MM.1S (cell line): Measurements from ENCODE around the gene C10orf88.
A peak's percentile ranks its signal among the peaks of the same experiment; 100 is the strongest.
"Not testable (repeated sequence)": the region's sequence is repeated elsewhere in the genome, so short reads cannot be mapped to it uniquely, and the experiment has no call there.

Experiments
- DNase-seq: peaks from one replicate; pipeline ENCODE4 v3.0.0-alpha.2; 2015
- H2AFZ ChIP-seq: fragments of 300-600 bp; sonication (generic); 2 replicates; pipeline ENCODE4 v1.6.0; 2016; ENCODE audit warnings: antibody characterized with exemption, low read length
- H3F3A ChIP-seq: fragments of 300-600 bp; sonication (generic); 2 replicates; pipeline ENCODE4 v1.6.1; 2016; ENCODE audit warnings: mild to moderate bottlenecking, antibody characterized with exemption, low read length, moderate library complexity, mixed read lengths; ENCODE audit not compliant: insufficient read depth
- H3K27ac ChIP-seq: fragments of 300-600 bp; sonication (generic); 2 replicates; pipeline ENCODE4 v1.5.1; 2016; ENCODE audit warnings: mild to moderate bottlenecking, low read length
- H3K27me3 ChIP-seq: fragments of 300-600 bp; sonication (generic); replicated peaks from 2 replicates; pipeline ENCODE4 v1.6.0; 2016; ENCODE audit warnings: low read length; ENCODE audit not compliant: insufficient read depth
- H3K36me3 ChIP-seq: fragments of 300-600 bp; sonication (generic); replicated peaks from 2 replicates; pipeline ENCODE4 v1.6.1; 2016; ENCODE audit warnings: mild to moderate bottlenecking, low read length, mixed read lengths; ENCODE audit not compliant: insufficient read depth
- H3K4me1 ChIP-seq: fragments of 300-600 bp; sonication (generic); 2 replicates; pipeline ENCODE4 v1.6.1; 2016; ENCODE audit warnings: low read length, mixed read lengths
- H3K4me2 ChIP-seq: fragments of 300-600 bp; sonication (generic); 2 replicates; pipeline ENCODE4 v1.6.0; 2016; ENCODE audit warnings: low read depth, low read length
- H3K4me3 ChIP-seq: fragments of 300-600 bp; sonication (generic); 2 replicates; pipeline ENCODE4 v1.5.1; 2016; ENCODE audit warnings: low read length, mixed read lengths
- H3K79me2 ChIP-seq: fragments of 300-600 bp; sonication (generic); 2 replicates; pipeline ENCODE4 v1.6.1; 2016; ENCODE audit warnings: mixed run types, low read length, mixed read lengths
- H3K9ac ChIP-seq: fragments of 300-600 bp; sonication (generic); 2 replicates; pipeline ENCODE4 v1.6.1; 2016; ENCODE audit warnings: low read length, mixed read lengths
- H3K9me2 ChIP-seq: fragments of 300-600 bp; sonication (generic); replicated peaks from 2 replicates; pipeline ENCODE4 v1.6.1; 2016; ENCODE audit warnings: mild to moderate bottlenecking, low read length, mixed read lengths; ENCODE audit not compliant: insufficient read depth
- H3K9me3 ChIP-seq: fragments of 300-600 bp; sonication (generic); replicated peaks from 2 replicates; pipeline ENCODE4 v1.6.1; 2016; ENCODE audit warnings: mild to moderate bottlenecking, low read length, mixed read lengths; ENCODE audit not compliant: insufficient read depth
- H4K20me1 ChIP-seq: fragments of 300-600 bp; sonication (generic); 2 replicates; pipeline ENCODE4 v1.6.1; 2016; ENCODE audit warnings: mild to moderate bottlenecking, low read length, moderate library complexity, mixed read lengths; ENCODE audit not compliant: insufficient read depth
- EZH2 ChIP-seq: fragments of 300-600 bp; sonication (generic); optimal IDR thresholded peaks from 2 replicates; pipeline ENCODE3; 2017; ENCODE audit warnings: low read depth, mild to moderate bottlenecking, antibody characterized with exemption, low read length, mixed read lengths
- EZH2phosphoT487 ChIP-seq: fragments of 300-600 bp; sonication (generic); IDR thresholded peaks from 2 replicates; pipeline ENCODE4 v1.6.1; 2018; ENCODE audit warnings: antibody characterized with exemption, low read length
- TF ChIP-seq, protein P1 (sequence below): fragments of 300-600 bp; sonication (generic); IDR thresholded peaks from 2 replicates; pipeline ENCODE4 v1.5.1; 2016; ENCODE audit warnings: antibody characterized with exemption, low read length, mixed read lengths

C10orf88 gene

DNA sequence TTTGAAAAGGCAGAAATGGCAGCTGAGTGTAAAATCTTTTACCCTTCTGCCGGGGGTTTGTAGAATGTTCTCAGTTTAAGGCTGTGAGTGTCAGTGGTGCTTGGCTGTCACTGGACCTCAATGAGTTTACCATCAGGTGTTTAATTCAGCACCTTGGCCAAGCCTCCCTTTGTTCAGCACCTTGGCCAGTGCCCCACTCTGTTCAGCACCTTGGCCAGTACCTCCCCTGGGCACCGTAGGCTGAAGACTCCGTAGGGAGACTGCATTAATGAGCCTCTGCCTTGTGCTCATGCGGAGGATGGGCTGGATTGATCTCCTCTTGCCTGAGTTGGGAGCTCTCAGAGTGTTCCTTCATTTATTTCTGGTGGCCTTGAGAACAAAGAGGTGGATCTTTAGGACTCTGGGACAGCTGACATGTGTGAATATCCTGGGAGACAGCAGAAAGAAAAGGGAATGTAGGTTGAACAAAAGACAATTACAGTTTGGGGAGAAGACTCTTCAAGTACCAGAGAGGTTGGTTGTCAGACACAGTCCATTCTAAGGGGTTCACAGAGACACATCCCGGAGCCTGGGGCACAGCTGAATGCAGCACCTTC is 42.0 kb downstream of the C10orf88 start:
- no peaks in the 10 kb centered on the region for H3K9me3 ChIP-seq
- H3K27me3 ChIP-seq: no peaks in the 10 kb centered on the region
- no peak overlapping the region for H3K9ac ChIP-seq
- H3K4me2 ChIP-seq: no peak overlapping the region
- no peaks in the 10 kb centered on the region for H3K79me2 ChIP-seq
- no peaks in the 10 kb centered on the region for H3K4me1 ChIP-seq
- H3F3A ChIP-seq: no peaks in the 10 kb centered on the region
- H2AFZ ChIP-seq: no peak overlapping the region
- TF ChIP-seq EZH2 (no peak), EZH2phosphoT487 (no peak)
- TF ChIP-seq, protein P1, sequence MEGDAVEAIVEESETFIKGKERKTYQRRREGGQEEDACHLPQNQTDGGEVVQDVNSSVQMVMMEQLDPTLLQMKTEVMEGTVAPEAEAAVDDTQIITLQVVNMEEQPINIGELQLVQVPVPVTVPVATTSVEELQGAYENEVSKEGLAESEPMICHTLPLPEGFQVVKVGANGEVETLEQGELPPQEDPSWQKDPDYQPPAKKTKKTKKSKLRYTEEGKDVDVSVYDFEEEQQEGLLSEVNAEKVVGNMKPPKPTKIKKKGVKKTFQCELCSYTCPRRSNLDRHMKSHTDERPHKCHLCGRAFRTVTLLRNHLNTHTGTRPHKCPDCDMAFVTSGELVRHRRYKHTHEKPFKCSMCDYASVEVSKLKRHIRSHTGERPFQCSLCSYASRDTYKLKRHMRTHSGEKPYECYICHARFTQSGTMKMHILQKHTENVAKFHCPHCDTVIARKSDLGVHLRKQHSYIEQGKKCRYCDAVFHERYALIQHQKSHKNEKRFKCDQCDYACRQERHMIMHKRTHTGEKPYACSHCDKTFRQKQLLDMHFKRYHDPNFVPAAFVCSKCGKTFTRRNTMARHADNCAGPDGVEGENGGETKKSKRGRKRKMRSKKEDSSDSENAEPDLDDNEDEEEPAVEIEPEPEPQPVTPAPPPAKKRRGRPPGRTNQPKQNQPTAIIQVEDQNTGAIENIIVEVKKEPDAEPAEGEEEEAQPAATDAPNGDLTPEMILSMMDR: no peak
- no peak overlapping the region for H3K4me3 ChIP-seq
- no peaks in the 10 kb centered on the region for H4K20me1 ChIP-seq
- no peaks in the 10 kb centered on the region for H3K36me3 ChIP-seq
- no peak overlapping the region for H3K27ac ChIP-seq
- H3K9me2 ChIP-seq: no peaks in the 10 kb centered on the region
- peak; percentile 58 for DNase-seq

- no peaks in the 10 kb centered on the region for H3K27me3 ChIP-seq
- no peaks in the 10 kb centered on the region for H3K36me3 ChIP-seq
- DNase-seq: no peak
- no peaks in the 10 kb centered on the region for H3K9me3 ChIP-seq
- no peaks in the 10 kb centered on the region for H3K79me2 ChIP-seq
- no peak within 1 kb of the TSS for H3K9ac ChIP-seq
- H2AFZ ChIP-seq: no peak within 1 kb of the TSS
- H3K27ac ChIP-seq: no peak within 1 kb of the TSS
- H3K9me2 ChIP-seq: no peaks in the 10 kb centered on the region
- H3K4me1 ChIP-seq: no peaks in the 10 kb centered on the region
- H4K20me1 ChIP-seq: no peaks in the 10 kb centered on the region
- H3F3A ChIP-seq: no peaks in the 10 kb centered on the region
- TF ChIP-seq EZH2: no peak
- no peak for TF ChIP-seq EZH2phosphoT487
- TF ChIP-seq, protein P1: no peak
- H3K4me3 ChIP-seq: no peak within 1 kb of the TSS
- no peak within 1 kb of the TSS for H3K4me2 ChIP-seq
Observed at GRCh38 chr10:122910310-122910709, 43.7 kb downstream of the C10orf88 start, which contains the start of gene FAM24A. TSS of gene FAM24A (plus strand) at chr10:122910610. CDS start at chr10:122911635, 1,025 bp downstream.

GRCh38 chr10:122903861-122904260 is 50.2 kb downstream of the C10orf88 start:
- H3K4me1 ChIP-seq, H4K20me1 ChIP-seq, H3K4me3 ChIP-seq, DNase-seq, H3K9me2 ChIP-seq, H3K27ac ChIP-seq, H3K27me3 ChIP-seq, H3K79me2 ChIP-seq, H3K4me2 ChIP-seq, H3K9me3 ChIP-seq, H3K36me3 ChIP-seq, H3F3A ChIP-seq, H2AFZ ChIP-seq, H3K9ac ChIP-seq: not testable (repeated sequence)

DNA sequence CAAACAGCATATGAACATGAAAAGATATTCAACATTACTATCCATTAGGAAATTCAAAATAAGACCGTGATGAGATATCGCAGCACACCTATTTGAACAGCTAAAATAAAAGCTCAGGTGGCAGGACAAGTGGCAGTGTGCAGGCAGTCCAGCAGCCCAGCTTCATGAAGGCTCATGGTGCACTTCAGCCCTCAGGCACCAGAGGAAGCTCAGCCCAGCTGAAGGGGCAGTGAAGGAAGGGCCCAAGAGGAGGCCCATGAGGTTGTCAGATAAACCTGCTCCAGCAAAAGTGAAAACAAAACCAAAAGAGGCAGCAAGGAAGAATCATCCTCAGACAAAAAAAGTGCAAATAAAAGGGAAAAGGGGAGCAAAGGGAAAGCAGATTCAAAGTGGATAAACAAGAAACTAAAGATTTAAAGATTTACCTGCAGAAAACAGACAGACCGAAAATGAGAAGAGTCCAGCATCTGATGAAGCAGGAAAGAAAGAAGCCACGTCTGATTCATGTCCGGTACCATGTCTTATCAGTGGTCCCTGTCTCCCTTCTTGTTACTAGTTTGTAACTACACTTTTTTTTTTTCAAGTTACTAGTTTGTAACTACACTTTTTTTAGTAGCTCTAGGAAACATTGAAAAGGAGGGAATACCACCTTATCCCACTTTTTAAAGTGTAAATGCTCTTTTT is 59.6 kb downstream of the C10orf88 start:
- H3K27ac ChIP-seq: no peak overlapping the region
- no peaks in the 10 kb centered on the region for H3K27me3 ChIP-seq
- DNase-seq: peak; percentile 20
- H3F3A ChIP-seq: no peaks in the 10 kb centered on the region
- no peaks in the 10 kb centered on the region for H4K20me1 ChIP-seq
- H3K9me2 ChIP-seq: no peaks in the 10 kb centered on the region
- H3K4me3 ChIP-seq: no peak overlapping the region
- peak overlapping the region; percentile 9; the same call in 1 of the 2 replicates for H2AFZ ChIP-seq
- no peaks in the 10 kb centered on the region for H3K79me2 ChIP-seq
- H3K9ac ChIP-seq: no peak overlapping the region
- H3K4me2 ChIP-seq: peak overlapping the region; percentile 26; the same call in 1 of the 2 replicates
- TF ChIP-seq, protein P1: no peak
- no peak for TF ChIP-seq EZH2
- TF ChIP-seq EZH2phosphoT487: no peak
- H3K9me3 ChIP-seq: no peaks in the 10 kb centered on the region
- no peaks in the 10 kb centered on the region for H3K4me1 ChIP-seq
- H3K36me3 ChIP-seq: no peaks in the 10 kb centered on the region
